C4-2B (cell line): Measurements from ENCODE around the gene ABCA4.
"Not testable (repeated sequence)": the region's sequence is repeated elsewhere in the genome, so short reads cannot be mapped to it uniquely, and the experiment has no call there.

ENCODE experiments used
- H3K27ac ChIP-seq: fragments of 450-650 bp; 2 replicates; pipeline ENCODE4 v1.5.1; 2017
- CTCF ChIP-seq: fragments of 450-650 bp; conservative IDR thresholded peaks from 2 replicates; pipeline ENCODE4 v1.5.1; 2017; ENCODE audit warnings: mild to moderate bottlenecking
- ZFX ChIP-seq: fragments of 450-650 bp; IDR thresholded peaks from 2 replicates; pipeline ENCODE4 v1.6.1; 2017

The ABCA4 gene

GRCh38 chr1:93995837-93996536 is 125.0 kb downstream of the ABCA4 start:
- H3K27ac ChIP-seq = no peak overlapping the region

GRCh38 chr1:93993731-93994130 is 127.2 kb downstream of the ABCA4 start:
- no peak for TF ChIP-seq ZFX
- no peak overlapping the region for H3K27ac ChIP-seq

More at GRCh38 chr1:93995837-93996536, 125.0 kb downstream of the ABCA4 start:
- no peak for TF ChIP-seq CTCF
- no peak for TF ChIP-seq ZFX

- no peak for TF ChIP-seq ZFX
- TF ChIP-seq CTCF = no peak
- no peak overlapping the region for H3K27ac ChIP-seq
These were observed 128.0 kb downstream of the ABCA4 start for GRCh38 chr1:93992954-93993353.

- TF ChIP-seq CTCF = no peak
- no peak for TF ChIP-seq ZFX
- no peak overlapping the region for H3K27ac ChIP-seq
These were observed 128.8 kb downstream of the ABCA4 start for GRCh38 chr1:93992190-93992589.

- no peak overlapping the region for H3K27ac ChIP-seq
- TF ChIP-seq CTCF = no peak
- TF ChIP-seq ZFX = no peak
These were observed 129.7 kb downstream of the ABCA4 start for GRCh38 chr1:93991271-93991670.

GRCh38 chr1:93990477-93990876 is 130.5 kb downstream of the ABCA4 start:
- H3K27ac ChIP-seq = not testable (repeated sequence)

- no peak overlapping the region for H3K27ac ChIP-seq
- TF ChIP-seq CTCF (no peak), ZFX (no peak)
These were observed 130.9 kb downstream of the ABCA4 start for GRCh38 chr1:93990010-93990409.

GRCh38 chr1:93989601-93990000 is 131.3 kb downstream of the ABCA4 start:
- TF ChIP-seq CTCF = no peak
- TF ChIP-seq ZFX = no peak
- H3K27ac ChIP-seq = no peak overlapping the region
